Astrocyte (in vitro differentiated cells and primary cell): Measurements from ENCODE around the gene SMARCB1.

ENCODE experiments used
- EZH2 ChIP-seq: IDR thresholded peaks from 2 replicates; pipeline ENCODE4 v1.6.1; 2012; ENCODE audit warnings: mild to moderate bottlenecking, low read length, inconsistent platforms; ENCODE audit not compliant: insufficient read depth
- TF ChIP-seq, protein P1 (sequence below): IDR thresholded peaks from 2 replicates; pipeline ENCODE4 v1.5.1; 2011; ENCODE audit warnings: low read depth, mild to moderate bottlenecking, inconsistent platforms, low read length, moderate library complexity; ENCODE audit not compliant: insufficient read depth

DNA sequence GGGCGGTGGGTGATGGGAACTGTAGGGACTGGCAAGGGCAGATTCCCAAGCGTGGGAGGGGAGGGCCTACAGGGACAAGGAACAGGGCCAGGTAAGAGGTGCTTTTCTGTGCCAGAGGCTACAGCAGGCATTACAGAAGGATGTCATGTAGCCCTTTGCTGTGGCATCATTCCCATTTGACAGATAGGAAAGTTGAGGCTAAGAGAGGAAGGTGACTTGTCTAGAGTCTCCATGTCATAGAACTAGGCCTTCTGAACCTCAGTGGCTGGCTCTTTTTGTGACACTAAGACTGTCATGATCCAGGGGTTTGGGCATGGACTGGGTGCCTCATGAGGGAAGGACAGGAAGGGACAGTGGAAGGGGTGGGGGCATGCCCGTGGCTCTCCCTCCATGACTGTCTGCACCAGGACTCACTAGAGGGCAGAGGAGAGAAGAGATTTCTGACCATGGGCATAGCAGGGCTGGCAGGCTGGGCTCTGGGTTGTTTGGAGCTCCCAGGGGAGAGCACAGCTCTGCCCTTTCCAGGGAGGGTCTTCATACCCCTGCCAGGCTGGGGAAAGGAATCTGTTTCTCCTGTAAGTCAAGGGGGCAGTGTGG, 10.9 kb upstream of the SMARCB1 start:
- TF ChIP-seq, protein P1, sequence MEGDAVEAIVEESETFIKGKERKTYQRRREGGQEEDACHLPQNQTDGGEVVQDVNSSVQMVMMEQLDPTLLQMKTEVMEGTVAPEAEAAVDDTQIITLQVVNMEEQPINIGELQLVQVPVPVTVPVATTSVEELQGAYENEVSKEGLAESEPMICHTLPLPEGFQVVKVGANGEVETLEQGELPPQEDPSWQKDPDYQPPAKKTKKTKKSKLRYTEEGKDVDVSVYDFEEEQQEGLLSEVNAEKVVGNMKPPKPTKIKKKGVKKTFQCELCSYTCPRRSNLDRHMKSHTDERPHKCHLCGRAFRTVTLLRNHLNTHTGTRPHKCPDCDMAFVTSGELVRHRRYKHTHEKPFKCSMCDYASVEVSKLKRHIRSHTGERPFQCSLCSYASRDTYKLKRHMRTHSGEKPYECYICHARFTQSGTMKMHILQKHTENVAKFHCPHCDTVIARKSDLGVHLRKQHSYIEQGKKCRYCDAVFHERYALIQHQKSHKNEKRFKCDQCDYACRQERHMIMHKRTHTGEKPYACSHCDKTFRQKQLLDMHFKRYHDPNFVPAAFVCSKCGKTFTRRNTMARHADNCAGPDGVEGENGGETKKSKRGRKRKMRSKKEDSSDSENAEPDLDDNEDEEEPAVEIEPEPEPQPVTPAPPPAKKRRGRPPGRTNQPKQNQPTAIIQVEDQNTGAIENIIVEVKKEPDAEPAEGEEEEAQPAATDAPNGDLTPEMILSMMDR: no peak
- no peak for TF ChIP-seq EZH2
